T-helper 17 cell (primary cell): Measurements from ENCODE around the gene RABEP1. TPM values are rescaled to one million over a fixed set of nuclear protein-coding genes. Genes with fewer than 3 reads are reported as not detected.

Experiments used
- ATAC-seq: fragments of 150-1000 bp; cut with Tn5 transposase; 2 replicates; pipeline ENCODE4 v1.10.0; 2021; ENCODE audit warnings: mild to moderate bottlenecking, moderate library complexity
- DNase-seq, 3 donors: peaks; one replicate each; pipeline versions ENCODE4 v3.0.0 to v3.0.0-alpha.2; 2020 to 2021
- H3K9me3 ChIP-seq: one replicate; pipeline ENCODE4 v1.7.0; 2013; ENCODE audit warnings: low read length, mild to moderate bottlenecking; ENCODE audit not compliant: control insufficient read depth, poor library complexity, severe bottlenecking
- H3K27ac Mint-ChIP-seq: one replicate; pipeline ENCODE4 v1.8.0; 2022; ENCODE audit warnings: mild to moderate bottlenecking, moderate library complexity, mixed read lengths
- H3K27me3 Mint-ChIP-seq: one replicate; pipeline ENCODE4 v1.8.0; 2022; ENCODE audit warnings: mixed read lengths
- H3K36me3 Mint-ChIP-seq: one replicate; pipeline ENCODE4 v1.8.0; 2022; ENCODE audit warnings: low read depth, mixed read lengths
- H3K4me1 Mint-ChIP-seq: one replicate; pipeline ENCODE4 v1.8.0; 2022; ENCODE audit warnings: mild to moderate bottlenecking, mixed read lengths
- H3K4me3 Mint-ChIP-seq: one replicate; pipeline ENCODE4 v1.8.0; 2022; ENCODE audit warnings: mild to moderate bottlenecking, moderate library complexity, mixed read lengths
- total RNA-seq, 4 donors: library from RNA in 2 of 4; stranded (reverse) in 2 of 4; gene quantifications; one replicate each; pipeline ENCODE4 v1.2.3 and lab custom pipeline; 2022 to 2026

Gene RABEP1
- total RNA-seq, 2 donors from 2014 or later, result 33.2 to 33.6 TPM

DNA sequence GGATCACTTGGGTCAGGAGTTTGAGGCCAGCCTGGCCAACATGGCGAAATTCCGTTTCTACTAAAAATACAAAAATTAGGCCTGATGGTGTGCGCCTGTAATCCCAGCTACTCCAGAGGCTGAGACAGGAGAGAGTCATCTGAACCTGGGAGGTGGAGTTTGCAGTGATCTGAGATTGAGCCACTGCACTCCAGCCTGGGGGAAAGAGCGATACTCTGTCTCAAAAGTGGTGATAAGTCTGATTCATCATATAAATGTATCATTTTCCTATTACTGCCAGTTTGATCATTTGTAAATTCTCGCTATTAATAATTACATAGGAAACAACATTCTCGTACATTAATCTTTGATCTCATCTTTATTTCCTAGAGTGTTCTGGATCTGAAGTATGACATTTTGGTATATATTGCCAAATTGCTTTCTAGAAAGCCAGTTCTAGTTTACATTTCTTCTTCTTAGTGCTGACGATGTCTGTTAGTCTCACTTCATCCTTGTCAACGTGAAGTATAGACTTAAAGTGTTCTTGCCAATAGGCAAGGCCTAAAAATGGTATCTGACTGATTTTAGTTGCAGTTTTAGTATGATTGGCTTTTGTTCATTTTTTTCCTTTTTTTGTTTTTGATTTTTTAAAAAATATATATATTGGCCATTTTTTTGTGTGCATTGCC lies 9.7 kb downstream of the RABEP1 start:
- Mint-ChIP-seq H3K4me1 (peaks cover 23% of the 10 kb centered on the region), H3K36me3 (peaks cover 1% of the 10 kb centered on the region), H3K27ac (no peak overlapping the region), H3K27me3 (no peaks in the 10 kb centered on the region), H3K4me3 (no peak overlapping the region)
- ATAC-seq (no peak), DNase-seq (no peak)
- H3K9me3 ChIP-seq, result no peaks in the 10 kb centered on the region

DNA sequence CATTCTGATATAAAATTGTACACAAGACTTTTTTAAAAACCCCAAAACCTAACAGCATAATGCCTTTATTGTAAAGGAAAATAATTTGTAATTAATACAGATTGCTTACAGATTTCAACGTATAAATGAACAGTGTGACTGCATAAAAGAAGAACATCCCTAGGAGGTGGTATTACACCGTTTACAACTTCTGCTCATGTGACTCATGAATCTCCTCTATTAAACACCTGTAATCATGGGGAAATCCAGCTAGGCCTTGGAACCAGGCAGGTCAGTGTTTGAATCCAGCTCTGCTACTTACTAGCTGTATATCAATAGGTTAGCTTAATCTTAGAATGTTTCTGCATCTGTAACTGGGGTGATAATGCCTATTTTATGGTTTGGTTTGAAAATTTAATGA lies 15.2 kb downstream of the RABEP1 start:
- ATAC-seq (no peak), DNase-seq (no peak)
- Mint-ChIP-seq H3K36me3 (peaks cover 2% of the 10 kb centered on the region), H3K27me3 (no peaks in the 10 kb centered on the region), H3K4me1 (peaks cover 22% of the 10 kb centered on the region), H3K27ac (peak overlapping the region; percentile 41), H3K4me3 (no peak overlapping the region)
- no peaks in the 10 kb centered on the region for H3K9me3 ChIP-seq

DNA sequence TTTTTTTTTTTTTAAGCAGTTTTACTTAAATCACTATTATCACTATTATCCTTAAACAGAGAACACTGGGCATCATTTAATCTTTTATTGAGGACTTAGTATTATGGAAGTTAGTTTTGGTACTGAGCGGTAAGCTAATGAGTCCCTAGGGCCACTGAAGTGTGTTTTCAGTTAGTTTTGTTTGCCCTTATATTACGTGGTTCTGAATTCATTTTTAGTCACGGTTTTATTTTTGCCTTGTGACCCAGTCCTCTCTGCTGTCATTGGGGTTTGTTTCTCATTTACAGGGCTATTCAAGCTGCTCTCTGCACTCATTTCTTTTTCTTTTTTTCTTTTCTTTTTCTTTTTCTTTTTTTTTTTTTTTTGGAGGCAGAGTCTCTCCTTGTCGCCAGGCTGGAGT lies 17.3 kb downstream of the RABEP1 start:
- no peaks in the 10 kb centered on the region for H3K27me3 Mint-ChIP-seq
- H3K27ac Mint-ChIP-seq, result no peak overlapping the region
- no peaks in the 10 kb centered on the region for H3K9me3 ChIP-seq
- H3K36me3 Mint-ChIP-seq, result peaks cover 2% of the 10 kb centered on the region
- DNase-seq (no peak), ATAC-seq (no peak)
- peaks cover 22% of the 10 kb centered on the region for H3K4me1 Mint-ChIP-seq
- H3K4me3 Mint-ChIP-seq, result no peak overlapping the region

DNA sequence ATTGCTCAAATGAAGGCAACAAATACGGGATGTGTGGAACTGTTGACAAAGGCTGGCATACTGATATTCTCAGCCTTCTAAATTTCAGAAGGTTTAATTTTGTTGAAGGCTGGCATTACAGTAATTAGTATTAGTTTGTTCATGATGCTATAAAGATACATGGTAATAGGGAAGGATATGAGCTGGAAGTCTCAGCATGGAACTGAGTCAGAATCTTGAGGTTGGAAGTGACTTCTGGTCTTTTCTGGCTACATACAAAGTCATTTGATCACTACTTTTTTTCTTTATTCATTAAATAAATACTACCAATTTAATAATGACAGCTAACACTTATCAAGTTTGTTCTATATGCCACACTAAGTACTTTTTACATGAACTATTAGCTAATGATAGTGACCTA lies 22.6 kb downstream of the RABEP1 start:
- H3K9me3 ChIP-seq, result no peaks in the 10 kb centered on the region
- Mint-ChIP-seq H3K36me3 (peaks cover 2% of the 10 kb centered on the region), H3K4me1 (peaks cover 29% of the 10 kb centered on the region), H3K4me3 (no peak overlapping the region), H3K27ac (no peak overlapping the region), H3K27me3 (no peaks in the 10 kb centered on the region)
- no peak for DNase-seq
- ATAC-seq, result no peak

DNA sequence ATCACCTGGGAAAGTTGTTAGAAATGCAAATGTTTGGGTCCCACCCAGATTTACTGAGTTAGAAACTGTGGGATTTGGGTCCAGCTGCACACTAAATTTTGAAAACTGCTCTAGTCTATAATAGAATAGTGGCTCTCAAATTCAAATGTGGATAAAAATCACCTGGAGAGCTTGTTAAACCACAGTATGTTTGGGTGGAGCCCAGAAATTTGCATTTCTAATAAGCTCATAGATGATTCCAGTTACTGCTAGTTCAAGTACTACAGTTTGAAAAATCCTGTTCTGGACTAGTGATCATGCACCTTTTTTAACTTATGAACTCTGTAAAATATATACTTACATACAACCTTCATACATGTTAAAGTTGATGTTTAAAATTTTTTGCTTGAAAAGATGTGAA lies 27.8 kb downstream of the RABEP1 start:
- no peaks in the 10 kb centered on the region for H3K9me3 ChIP-seq
- H3K36me3 Mint-ChIP-seq, result no peaks in the 10 kb centered on the region
- DNase-seq, result no peak
- ATAC-seq, result no peak
- H3K4me1 Mint-ChIP-seq, result peaks cover 12% of the 10 kb centered on the region
- H3K27me3 Mint-ChIP-seq, result no peaks in the 10 kb centered on the region
- H3K4me3 Mint-ChIP-seq, result no peak overlapping the region
- H3K27ac Mint-ChIP-seq, result no peak overlapping the region

DNA sequence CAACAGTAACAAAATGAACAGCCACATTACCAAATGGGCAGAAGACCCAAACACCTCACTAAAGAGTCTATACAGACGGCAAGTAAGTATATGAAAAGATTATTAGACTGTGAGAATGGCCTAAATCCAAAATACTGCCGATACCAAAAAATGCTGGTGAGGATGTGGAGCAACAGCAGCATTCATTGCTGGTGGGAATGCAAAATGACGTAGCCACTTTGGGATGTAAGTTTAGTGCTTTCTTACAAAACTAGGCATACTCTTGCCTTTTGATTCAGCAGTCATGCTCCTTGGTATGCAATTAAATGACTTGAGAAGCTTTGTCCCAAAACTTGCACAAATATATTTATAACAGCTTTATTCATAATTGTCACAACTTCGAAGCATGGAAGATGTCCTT lies 43.8 kb downstream of the RABEP1 start:
- no peak overlapping the region for H3K4me3 Mint-ChIP-seq
- H3K27me3 Mint-ChIP-seq, result no peaks in the 10 kb centered on the region
- no peak for ATAC-seq
- peak overlapping the region; percentile 12 for H3K27ac Mint-ChIP-seq
- no peak for DNase-seq
- H3K4me1 Mint-ChIP-seq, result peaks cover 34% of the 10 kb centered on the region
- peaks cover 5% of the 10 kb centered on the region for H3K36me3 Mint-ChIP-seq
- no peaks in the 10 kb centered on the region for H3K9me3 ChIP-seq

DNA sequence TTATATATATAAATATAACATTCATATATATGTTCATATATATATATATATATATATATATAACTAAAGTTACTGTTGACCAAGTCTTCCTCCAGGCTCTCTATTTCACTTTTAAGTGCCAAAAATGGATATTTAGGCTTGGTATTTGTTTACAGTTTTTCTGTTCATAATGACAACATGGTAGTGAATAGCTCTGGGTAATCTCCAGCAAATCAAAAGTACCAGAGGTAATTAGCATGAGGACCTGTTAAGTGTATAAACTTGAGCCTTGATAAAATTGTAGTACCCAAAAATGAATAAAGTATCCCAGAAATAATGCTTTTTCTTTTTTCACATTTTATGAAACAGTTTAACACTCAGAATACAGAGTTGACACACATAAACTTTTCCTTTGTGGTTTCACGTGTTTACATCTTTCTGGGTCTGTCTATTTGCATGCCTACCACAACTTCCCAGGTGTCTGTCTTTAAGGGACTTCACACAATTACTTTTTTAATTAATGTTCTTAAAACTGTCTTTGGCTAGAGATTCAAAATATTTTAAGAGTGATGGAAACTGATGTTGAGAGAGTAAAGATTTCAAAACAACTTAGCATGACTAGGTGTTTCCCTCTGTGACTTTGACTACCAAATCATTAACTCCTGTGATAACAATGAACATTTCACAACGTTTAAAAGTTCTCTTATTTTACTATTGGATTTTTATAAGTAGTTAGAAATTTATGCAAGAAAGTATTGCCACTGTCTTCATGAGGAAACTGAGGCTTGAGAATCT lies 47.9 kb downstream of the RABEP1 start:
- H3K4me3 Mint-ChIP-seq, result peak overlapping the region; percentile 31
- peaks cover 32% of the 10 kb centered on the region for H3K4me1 Mint-ChIP-seq
- no peaks in the 10 kb centered on the region for H3K9me3 ChIP-seq
- DNase-seq (no peak), ATAC-seq (peak; percentile 89)
- peak overlapping the region; percentile 85 for H3K27ac Mint-ChIP-seq
- peaks cover 5% of the 10 kb centered on the region for H3K36me3 Mint-ChIP-seq
- H3K27me3 Mint-ChIP-seq, result no peaks in the 10 kb centered on the region

DNA sequence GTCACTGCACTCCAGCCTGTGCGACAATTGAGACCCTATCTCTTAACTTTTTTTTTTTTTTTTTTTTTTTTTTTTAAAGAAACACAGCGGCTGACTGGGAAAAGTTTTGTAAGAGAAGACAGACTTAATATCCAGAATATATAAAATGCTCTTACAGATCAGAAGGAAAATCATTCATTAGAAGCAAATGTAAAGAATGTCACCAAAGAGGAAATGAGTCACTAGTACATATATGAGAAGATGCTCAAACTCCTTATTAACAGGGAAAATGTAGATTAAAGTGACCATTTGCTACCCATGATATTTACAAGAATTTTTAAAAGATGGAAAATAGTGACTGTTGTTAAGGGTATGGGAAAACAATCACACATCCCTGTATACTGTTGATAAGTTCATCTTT lies 48.9 kb downstream of the RABEP1 start:
- peaks cover 35% of the 10 kb centered on the region for H3K4me1 Mint-ChIP-seq
- H3K9me3 ChIP-seq, result no peaks in the 10 kb centered on the region
- peaks cover 5% of the 10 kb centered on the region for H3K36me3 Mint-ChIP-seq
- ATAC-seq (no peak), DNase-seq (no peak)
- no peaks in the 10 kb centered on the region for H3K27me3 Mint-ChIP-seq
- H3K27ac Mint-ChIP-seq, result peak overlapping the region; percentile 49
- H3K4me3 Mint-ChIP-seq, result no peak overlapping the region

DNA sequence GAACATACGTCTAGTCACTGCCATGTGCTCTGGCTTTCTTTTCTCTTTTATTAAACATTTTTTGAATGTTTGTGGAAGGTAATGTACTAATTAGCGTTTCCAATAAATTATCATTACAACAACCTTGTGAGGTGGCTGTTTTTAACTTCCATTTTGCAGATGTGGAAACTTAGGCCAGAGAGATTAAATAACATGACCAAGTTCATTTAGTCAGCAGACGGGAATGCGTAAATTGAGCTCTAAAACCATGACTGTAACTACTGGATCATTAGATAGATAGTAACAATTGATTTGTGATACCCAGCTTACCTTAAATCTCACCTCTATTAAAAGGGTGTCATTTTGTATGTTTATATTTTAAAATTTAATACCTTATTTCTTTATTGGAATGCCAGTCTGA lies 49.4 kb downstream of the RABEP1 start:
- H3K27ac Mint-ChIP-seq, result peak overlapping the region; percentile 49
- ATAC-seq (no peak), DNase-seq (no peak)
- H3K9me3 ChIP-seq, result no peaks in the 10 kb centered on the region
- H3K36me3 Mint-ChIP-seq, result peaks cover 5% of the 10 kb centered on the region
- peaks cover 30% of the 10 kb centered on the region for H3K4me1 Mint-ChIP-seq
- no peak overlapping the region for H3K4me3 Mint-ChIP-seq
- H3K27me3 Mint-ChIP-seq, result no peaks in the 10 kb centered on the region

DNA sequence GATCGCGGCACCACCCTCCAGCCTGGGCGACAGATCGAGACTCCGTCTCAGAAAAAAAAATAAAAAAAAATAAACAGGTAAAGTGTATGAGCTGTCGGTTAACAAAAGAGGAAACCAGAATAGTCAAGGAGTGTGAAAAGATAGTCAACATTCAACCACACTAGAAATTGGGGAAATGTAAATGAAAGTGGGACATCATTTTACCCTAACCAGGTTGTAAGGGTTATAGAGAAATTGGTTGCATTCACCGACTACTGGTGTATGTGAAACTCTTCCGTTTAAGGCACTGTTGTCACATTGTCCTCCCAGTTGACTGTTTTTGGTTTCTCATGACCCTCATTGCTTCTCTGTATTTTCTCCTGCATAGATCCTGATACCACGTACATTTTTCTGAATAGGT lies 62.8 kb downstream of the RABEP1 start:
- H3K27ac Mint-ChIP-seq, result peak overlapping the region; percentile 47
- H3K36me3 Mint-ChIP-seq, result no peaks in the 10 kb centered on the region
- peaks cover 8% of the 10 kb centered on the region for H3K4me1 Mint-ChIP-seq
- ATAC-seq (no peak), DNase-seq (no peak)
- no peak overlapping the region for H3K4me3 Mint-ChIP-seq
- no peaks in the 10 kb centered on the region for H3K9me3 ChIP-seq
- no peaks in the 10 kb centered on the region for H3K27me3 Mint-ChIP-seq

DNA sequence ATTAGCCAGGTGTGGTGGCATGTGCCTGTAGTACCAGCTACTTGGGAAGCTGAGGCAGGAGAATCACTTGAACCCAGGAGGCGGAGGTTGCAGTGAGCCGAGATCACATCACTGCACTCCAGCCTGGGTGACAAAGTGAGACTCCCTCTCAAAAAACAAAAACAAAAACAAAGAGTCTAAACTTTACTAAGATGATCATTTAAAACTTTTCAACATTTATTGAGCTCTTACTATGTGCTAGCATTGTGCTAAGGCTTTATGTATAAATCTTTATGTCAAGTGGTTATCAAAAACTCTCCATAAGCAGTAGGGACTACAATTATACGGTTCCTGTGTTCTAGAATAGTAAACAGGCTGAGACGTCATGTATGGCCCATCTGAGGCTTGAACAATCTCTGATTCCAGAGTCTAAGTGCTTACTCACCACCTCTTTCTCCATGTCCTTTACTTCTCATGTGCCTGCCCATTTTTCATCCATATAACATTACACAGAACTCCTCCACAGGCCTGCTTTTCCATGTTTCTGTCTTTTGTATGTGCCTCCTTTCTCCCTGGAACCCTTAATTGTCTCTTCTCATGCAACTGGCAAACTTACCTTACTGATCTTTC lies 70.7 kb downstream of the RABEP1 start:
- Mint-ChIP-seq H3K27me3 (no peaks in the 10 kb centered on the region), H3K27ac (no peak overlapping the region), H3K4me1 (peaks cover 6% of the 10 kb centered on the region), H3K36me3 (peaks cover 5% of the 10 kb centered on the region), H3K4me3 (no peak overlapping the region)
- no peak for ATAC-seq
- no peak for DNase-seq
- no peaks in the 10 kb centered on the region for H3K9me3 ChIP-seq

DNA sequence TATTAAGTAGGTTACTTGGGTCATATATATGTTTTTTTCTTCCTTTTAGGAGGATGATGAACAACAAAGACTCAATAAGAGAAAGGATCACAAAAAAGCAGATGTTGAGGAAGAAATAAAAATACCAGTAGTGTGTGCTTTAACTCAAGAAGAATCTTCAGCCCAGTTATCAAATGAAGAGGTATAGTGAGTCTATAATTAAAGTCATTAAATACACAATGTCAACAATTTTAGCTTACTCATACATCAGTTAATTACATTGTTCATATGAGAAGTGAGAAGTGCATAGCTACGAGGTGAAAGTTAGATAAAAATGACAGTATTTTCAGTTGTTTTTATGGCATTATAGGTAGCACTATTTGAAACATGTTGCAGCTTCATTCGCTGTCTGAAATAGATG lies 72.2 kb downstream of the RABEP1 start:
- peaks cover 7% of the 10 kb centered on the region for H3K36me3 Mint-ChIP-seq
- DNase-seq (no peak), ATAC-seq (no peak)
- H3K27ac Mint-ChIP-seq, result no peak overlapping the region
- no peaks in the 10 kb centered on the region for H3K9me3 ChIP-seq
- no peak overlapping the region for H3K4me3 Mint-ChIP-seq
- H3K4me1 Mint-ChIP-seq, result peaks cover 3% of the 10 kb centered on the region
- no peaks in the 10 kb centered on the region for H3K27me3 Mint-ChIP-seq

DNA sequence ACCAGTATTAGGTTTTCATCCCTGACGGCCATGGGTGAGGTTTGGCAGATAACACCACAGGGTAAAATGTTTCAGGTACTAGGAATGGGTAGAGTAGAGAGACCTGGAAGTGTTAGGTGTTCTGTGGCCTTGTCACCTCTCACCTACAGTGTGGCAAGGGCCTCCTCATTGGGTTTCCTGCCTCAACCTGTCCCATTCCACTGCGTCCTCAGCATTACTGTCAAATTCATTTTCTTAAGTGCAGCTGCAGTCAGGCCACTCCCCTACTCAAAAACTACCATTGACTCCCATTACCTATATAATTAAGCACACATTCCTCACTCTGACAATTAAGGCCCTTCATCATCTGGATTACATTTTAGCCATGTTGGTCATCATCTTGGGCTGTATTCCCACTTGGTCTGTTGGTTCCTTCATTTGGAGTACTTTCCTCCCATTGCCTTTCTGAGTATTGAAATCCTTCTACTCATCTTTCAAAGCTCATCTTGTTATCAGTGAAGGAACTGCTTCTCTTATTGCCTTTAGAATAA lies 72.9 kb downstream of the RABEP1 start:
- Mint-ChIP-seq H3K4me3 (no peak overlapping the region), H3K4me1 (peaks cover 3% of the 10 kb centered on the region), H3K36me3 (peaks cover 7% of the 10 kb centered on the region), H3K27me3 (no peaks in the 10 kb centered on the region), H3K27ac (no peak overlapping the region)
- no peak for DNase-seq
- H3K9me3 ChIP-seq, result no peaks in the 10 kb centered on the region
- ATAC-seq, result no peak
